Keratinocyte (primary cell): Measurements from ENCODE around the gene DCN.
A peak's percentile ranks its signal among the peaks of the same experiment; 100 is the strongest.

Experiments
- EZH2 ChIP-seq: IDR thresholded peaks from one replicate; pipeline ENCODE4 v1.6.1; 2012; ENCODE audit warnings: inconsistent platforms, mild to moderate bottlenecking, low read length, moderate library complexity
- TF ChIP-seq, protein P1 (sequence below), 3 experiments: IDR thresholded peaks in 1 of 3; conservative IDR thresholded peaks in 1 of 3; optimal IDR thresholded peaks in 1 of 3; 2 replicates in 2 of 3; 3 replicates in 1 of 3; pipeline versions ENCODE3 to v1.5.1; 2011; ENCODE audit warnings: low read length in 3 of 3, mild to moderate bottlenecking in 3 of 3, moderate library complexity in 2 of 3, control low read depth in 1 of 3, inconsistent platforms in 1 of 3; ENCODE audit not compliant: insufficient read depth in 2 of 3; ENCODE audit errors: extremely low read depth in 1 of 3

DNA sequence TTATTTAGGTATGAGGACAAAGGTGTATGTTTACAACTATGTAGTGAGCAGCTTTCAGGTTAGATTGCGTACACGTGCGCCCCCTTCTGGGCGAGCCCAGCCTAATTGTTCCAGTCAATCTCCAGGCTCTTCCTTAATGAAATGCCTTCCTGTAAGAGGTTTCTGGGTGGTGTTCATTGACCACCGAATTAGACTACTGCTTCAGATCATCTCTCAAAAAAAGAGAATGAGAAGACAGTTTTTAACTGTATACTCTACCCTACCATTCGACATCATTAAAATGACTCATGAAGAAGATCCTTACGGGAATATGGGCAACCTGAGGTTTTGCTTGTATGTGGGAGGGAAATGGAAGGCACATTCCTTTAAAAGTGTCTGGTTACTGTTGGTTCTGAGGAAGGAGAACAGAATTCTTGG is 73.5 kb downstream of the DCN start:
- TF ChIP-seq, protein P1, sequence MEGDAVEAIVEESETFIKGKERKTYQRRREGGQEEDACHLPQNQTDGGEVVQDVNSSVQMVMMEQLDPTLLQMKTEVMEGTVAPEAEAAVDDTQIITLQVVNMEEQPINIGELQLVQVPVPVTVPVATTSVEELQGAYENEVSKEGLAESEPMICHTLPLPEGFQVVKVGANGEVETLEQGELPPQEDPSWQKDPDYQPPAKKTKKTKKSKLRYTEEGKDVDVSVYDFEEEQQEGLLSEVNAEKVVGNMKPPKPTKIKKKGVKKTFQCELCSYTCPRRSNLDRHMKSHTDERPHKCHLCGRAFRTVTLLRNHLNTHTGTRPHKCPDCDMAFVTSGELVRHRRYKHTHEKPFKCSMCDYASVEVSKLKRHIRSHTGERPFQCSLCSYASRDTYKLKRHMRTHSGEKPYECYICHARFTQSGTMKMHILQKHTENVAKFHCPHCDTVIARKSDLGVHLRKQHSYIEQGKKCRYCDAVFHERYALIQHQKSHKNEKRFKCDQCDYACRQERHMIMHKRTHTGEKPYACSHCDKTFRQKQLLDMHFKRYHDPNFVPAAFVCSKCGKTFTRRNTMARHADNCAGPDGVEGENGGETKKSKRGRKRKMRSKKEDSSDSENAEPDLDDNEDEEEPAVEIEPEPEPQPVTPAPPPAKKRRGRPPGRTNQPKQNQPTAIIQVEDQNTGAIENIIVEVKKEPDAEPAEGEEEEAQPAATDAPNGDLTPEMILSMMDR (optimal IDR thresholded peaks at IDR 0.05 in 1 of 3, IDR thresholded peaks at IDR 0.05 in 1 of 3, conservative IDR thresholded peaks at IDR 0.05 in 1 of 3; ENCODE audit: extremely low read depth in 1 of 3, insufficient read depth in 2 of 3, low read length in 3 of 3), result peak; percentile 68 to 82 (median 77)
- no peak for TF ChIP-seq EZH2
